K562 (cell line): ENCODE results near the gene HHIPL1.

Experiments
- FOXJ3 ChIP-seq: sonication (generic); formaldehyde crosslinking; IDR thresholded peaks from 2 replicates; pipeline ENCODE4 v1.4.0; 2020; ENCODE audit warnings: mild to moderate bottlenecking, missing genetic modification reagents
- TCF7L2 ChIP-seq: fragments of 150-350 bp; IDR thresholded peaks from 2 replicates; pipeline ENCODE4 v1.6.1; 2016; ENCODE audit warnings: low read depth, mild to moderate bottlenecking, low read length, moderate library complexity
- ZNF766 ChIP-seq: fragments of 200-800 bp; sonication (Bioruptor generic); conservative IDR thresholded peaks from 2 replicates; pipeline ENCODE4 v1.6.1; 2016; ENCODE audit warnings: missing genetic modification characterization, missing compliant biosample characterization

DNA sequence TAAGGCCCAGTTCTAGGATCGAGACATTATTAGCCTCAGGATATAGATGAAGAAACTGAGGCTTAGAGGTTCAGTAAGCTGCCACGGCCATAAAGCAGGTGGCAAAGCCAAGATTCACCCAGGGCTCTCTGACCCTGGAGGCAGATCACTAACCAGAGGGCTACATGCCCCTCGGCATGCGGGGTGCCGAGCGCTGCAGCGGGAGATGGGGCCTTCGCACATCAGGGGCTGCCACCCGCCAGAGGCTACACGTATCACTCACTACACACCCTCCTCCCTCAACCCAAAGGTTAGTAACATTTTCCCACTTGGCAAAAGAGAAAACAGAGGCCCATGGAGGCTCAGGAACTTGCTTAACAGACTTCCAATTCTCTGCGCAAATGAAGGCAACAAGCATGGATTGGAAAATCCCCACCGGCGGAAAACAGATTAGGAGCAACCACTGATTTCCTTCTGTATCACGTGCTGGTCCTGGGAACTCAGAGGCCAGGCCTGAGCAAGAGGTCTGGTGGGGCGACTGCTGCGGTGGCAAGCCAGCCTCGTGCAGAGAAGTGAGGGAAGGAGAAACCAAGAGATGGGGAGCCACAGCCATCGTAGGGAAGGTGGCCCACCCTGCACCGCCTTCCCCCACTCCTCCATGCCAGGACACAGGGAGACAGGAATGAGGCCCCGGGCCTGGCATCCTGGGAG, 46.9 kb upstream of the HHIPL1 start:
- TF ChIP-seq FOXJ3 (CRISPR knock-in tag): no peak
- TF ChIP-seq ZNF766 (CRISPR knock-in tag): no peak
- no peak for TF ChIP-seq TCF7L2
